ENCODE results near the gene ILF2. TPM values are rescaled to one million over a fixed set of nuclear protein-coding genes. Genes with fewer than 3 reads are reported as not detected.
A peak's percentile ranks its signal among the peaks of the same experiment; 100 is the strongest.

Gene ILF2
- total RNA-seq, 1 donor from 2014 or later = 61.6 TPM

DNA sequence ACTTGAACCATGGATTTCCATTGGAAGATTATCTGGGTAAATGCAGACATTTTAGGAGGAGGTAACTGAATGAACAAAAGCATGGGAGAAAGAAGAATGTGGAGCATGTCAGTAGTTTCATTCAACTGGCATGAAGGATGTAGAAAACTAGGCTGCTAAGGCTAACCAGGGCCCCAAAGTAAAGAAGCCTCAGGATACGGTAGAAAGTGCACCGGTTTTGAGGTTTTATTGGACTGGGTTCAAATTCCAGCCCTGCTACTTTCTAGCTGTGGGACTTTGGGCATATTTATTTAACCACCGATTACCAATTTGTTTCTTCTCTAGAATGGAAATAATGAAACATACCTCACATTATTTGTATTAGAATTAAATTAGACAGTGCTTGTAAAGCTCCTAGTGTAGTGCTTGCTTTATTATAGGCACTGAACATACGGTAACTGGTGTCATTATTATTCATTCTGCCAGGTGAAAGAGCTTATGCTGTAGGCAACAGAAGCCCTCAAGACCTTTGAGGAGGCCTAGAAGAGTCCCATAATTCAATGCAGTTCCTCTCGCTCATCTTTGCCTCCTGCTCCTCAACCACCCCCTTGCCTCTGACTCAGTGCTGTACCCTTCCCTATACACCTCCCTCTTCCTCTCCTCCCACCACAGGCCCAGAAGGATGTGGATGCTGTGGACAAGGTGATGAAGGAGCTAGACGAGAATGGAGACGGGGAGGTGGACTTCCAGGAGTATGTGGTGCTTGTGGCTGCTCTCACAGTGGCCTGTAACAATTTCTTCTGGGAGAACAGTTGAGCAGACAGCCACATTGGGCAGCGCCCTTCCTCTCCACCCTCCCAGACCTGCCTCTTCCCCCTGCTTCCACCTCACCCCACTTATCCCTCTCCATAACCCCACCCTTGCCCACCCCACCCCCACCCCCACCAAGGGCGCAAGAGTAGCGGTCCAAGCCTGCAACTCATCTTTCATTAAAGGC lies 39.5 kb downstream of the ILF2 start:
- no peak for TF ChIP-seq CTCF (IDR thresholded peaks at IDR 0.05; ENCODE audit: borderline replicate concordance)
- peaks cover 12% of the 10 kb centered on the region for H3K36me3 ChIP-seq
- H3K27me3 ChIP-seq (ENCODE audit: low read depth) = no peaks in the 10 kb centered on the region
- intact Hi-C loops (cut with micrococcal nuclease) = no loop called here
- H3K27ac ChIP-seq (replicated peaks) = peak overlapping the region; percentile 100
- no peak for DNase-seq
- H3K9me3 ChIP-seq (replicated peaks) = no peaks in the 10 kb centered on the region
- peak overlapping the region; percentile 66 for H3K4me3 ChIP-seq
- peaks cover 92% of the 10 kb centered on the region for H3K4me1 ChIP-seq

DNA sequence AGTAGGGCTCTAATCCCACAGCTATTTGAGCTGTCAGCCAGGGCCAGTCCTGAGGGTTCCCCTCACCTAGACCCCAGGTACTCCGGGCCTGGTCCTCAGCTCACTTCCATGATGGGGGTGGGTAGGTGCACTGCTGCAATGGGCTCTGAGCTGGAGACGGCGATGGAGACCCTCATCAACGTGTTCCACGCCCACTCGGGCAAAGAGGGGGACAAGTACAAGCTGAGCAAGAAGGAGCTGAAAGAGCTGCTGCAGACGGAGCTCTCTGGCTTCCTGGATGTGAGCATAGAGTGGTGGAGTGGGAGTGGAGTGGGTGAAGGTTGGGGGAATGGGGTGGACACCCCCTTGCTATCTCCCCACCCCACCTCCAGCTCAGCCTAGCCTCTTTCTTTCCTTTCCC lies 40.4 kb downstream of the ILF2 start:
- H3K36me3 ChIP-seq = peaks cover 8% of the 10 kb centered on the region
- no peak for DNase-seq
- H3K4me1 ChIP-seq = peaks cover 92% of the 10 kb centered on the region
- intact Hi-C loops (cut with micrococcal nuclease) = no loop called here
- no peak for TF ChIP-seq CTCF (IDR thresholded peaks at IDR 0.05; ENCODE audit: borderline replicate concordance)
- peak overlapping the region; percentile 66 for H3K4me3 ChIP-seq
- no peaks in the 10 kb centered on the region for H3K9me3 ChIP-seq (replicated peaks)
- peak overlapping the region; percentile 100 for H3K27ac ChIP-seq (replicated peaks)
- no peaks in the 10 kb centered on the region for H3K27me3 ChIP-seq (ENCODE audit: low read depth)

- TF ChIP-seq CTCF (IDR thresholded peaks at IDR 0.05; ENCODE audit: borderline replicate concordance) = no peak
- H3K36me3 ChIP-seq = peaks cover 8% of the 10 kb centered on the region
- intact Hi-C loops (cut with micrococcal nuclease) = no loop called here
- peak overlapping the region; percentile 100 for H3K27ac ChIP-seq (replicated peaks)
- H3K27me3 ChIP-seq (ENCODE audit: low read depth) = no peaks in the 10 kb centered on the region
- peaks cover 92% of the 10 kb centered on the region for H3K4me1 ChIP-seq
- no peaks in the 10 kb centered on the region for H3K9me3 ChIP-seq (replicated peaks)
- DNase-seq = peak; percentile 75
- H3K4me3 ChIP-seq = peak overlapping the region; percentile 66
Observed at GRCh38 chr1:153629971-153630370, 40.8 kb downstream of the ILF2 start.

DNA sequence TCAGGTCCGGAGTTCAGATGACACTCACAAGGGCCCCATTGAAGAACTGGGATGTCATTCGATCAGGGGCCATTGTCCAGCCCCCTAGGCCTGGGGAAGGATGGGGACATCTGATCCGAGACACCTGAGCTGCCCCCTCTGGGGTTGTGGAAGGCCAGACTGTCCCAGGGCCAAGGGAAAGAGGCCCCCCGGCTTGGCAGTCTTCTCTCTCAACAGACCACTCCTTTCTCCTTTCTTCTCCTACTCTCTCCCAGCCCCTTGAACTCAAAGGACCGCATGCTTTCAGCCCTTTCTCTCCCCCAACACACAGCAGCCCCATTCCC lies 41.5 kb downstream of the ILF2 start:
- Histone ChIP-seq H3K36me3 (peaks cover 9% of the 10 kb centered on the region), H3K27ac (replicated peaks) (peak overlapping the region; percentile 100), H3K4me1 (peaks cover 91% of the 10 kb centered on the region), H3K27me3 (ENCODE audit: low read depth) (no peaks in the 10 kb centered on the region), H3K4me3 (peak overlapping the region; percentile 66), H3K9me3 (replicated peaks) (no peaks in the 10 kb centered on the region)
- intact Hi-C loops (cut with micrococcal nuclease) = no loop called here
- no peak for TF ChIP-seq CTCF (IDR thresholded peaks at IDR 0.05; ENCODE audit: borderline replicate concordance)
- DNase-seq = no peak

DNA sequence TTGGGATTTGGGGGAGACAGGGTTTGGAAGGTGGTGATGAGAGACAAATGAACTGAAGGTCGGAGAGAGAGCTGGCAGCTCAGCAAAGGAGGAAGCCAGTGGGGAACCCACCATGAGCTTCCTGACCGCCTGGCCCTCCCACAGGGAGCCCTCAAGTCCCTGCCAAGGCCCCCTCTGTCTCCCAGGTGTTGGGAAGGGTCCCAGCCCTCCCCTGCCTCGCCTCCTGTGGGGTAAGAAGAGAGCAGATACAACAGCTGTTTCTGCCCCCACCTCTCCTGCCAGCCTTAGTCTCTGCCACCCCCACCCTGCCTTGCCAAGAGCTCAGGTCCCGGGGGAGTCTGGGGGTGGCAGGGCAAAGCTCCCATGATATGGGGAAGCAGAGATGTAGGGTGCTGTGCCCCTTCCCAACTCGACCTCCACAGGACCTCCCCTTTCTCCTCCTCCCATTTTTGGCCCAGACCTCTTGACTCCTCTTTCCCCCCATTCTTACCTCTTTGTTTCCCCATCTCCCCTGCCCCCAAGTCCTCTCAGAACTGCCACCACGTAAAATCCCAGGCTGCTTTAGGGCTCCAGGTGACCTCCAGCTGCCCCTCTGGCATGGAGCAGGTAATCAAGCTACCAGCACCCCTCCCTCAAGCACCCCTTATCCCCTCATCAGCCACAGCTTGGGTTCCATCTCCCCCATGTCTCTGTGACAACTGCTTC lies 42.0 kb downstream of the ILF2 start:
- H3K36me3 ChIP-seq = peaks cover 14% of the 10 kb centered on the region
- no peak for DNase-seq
- H3K27ac ChIP-seq (replicated peaks) = peak overlapping the region; percentile 100
- H3K4me3 ChIP-seq = peak overlapping the region; percentile 66
- no peaks in the 10 kb centered on the region for H3K9me3 ChIP-seq (replicated peaks)
- TF ChIP-seq CTCF (IDR thresholded peaks at IDR 0.05; ENCODE audit: borderline replicate concordance) = no peak
- H3K4me1 ChIP-seq = peaks cover 95% of the 10 kb centered on the region
- H3K27me3 ChIP-seq (ENCODE audit: low read depth) = no peaks in the 10 kb centered on the region
- intact Hi-C loops (cut with micrococcal nuclease) = no loop called here

Measured in left ventricle myocardium inferior (tissue), 1 donor.